ENCODE measurements around the gene CERS5. TPM values are rescaled to one million over a fixed set of nuclear protein-coding genes. Genes with fewer than 3 reads are reported as not detected.

The CERS5 gene
- polyA plus RNA-seq, 1 of the 3 experiments (the other 2 are of a cell fraction) = 56.9 TPM

- H3K4me3 ChIP-seq (ENCODE audit: low read depth in 2 of 2, low read length in 1 of 2) = peak overlapping the region; percentile 77 to 79
- H4K20me1 ChIP-seq (ENCODE audit: insufficient read depth) = peaks cover 22% of the 10 kb centered on the region
- no peak for DNase-seq
- H3K36me3 ChIP-seq (replicated peaks in 1 of 2; ENCODE audit: control insufficient read depth in 1 of 2, insufficient read depth in 2 of 2, low read length in 1 of 2) = peaks cover 21 to 41% of the 10 kb centered on the region in 2 experiments
- ChIA-PET POLR2A (interaction anchor here (0.6 to 2.7 kb wide), 13 partner anchors 8 to 243 kb away, joined by 3 to 23 read pairs (median 4); partner anchors contain the start of genes BCDIN3D, COX14 and GPD1), CTCF (interaction anchor here (0.6 to 5.4 kb wide), 21 partner anchors 11 to 229 kb away, joined by 3 to 51 read pairs (median 4); partner anchors contain the start of genes CERS5 and COX14)
- peaks cover 43% of the 10 kb centered on the region for H3F3A ChIP-seq (replicated peaks; ENCODE audit: insufficient read depth)
- H3K79me2 ChIP-seq (ENCODE audit: insufficient read depth) = peaks cover 38% of the 10 kb centered on the region
- no peaks in the 10 kb centered on the region for H3K9me3 ChIP-seq
- peaks cover 18 to 22% of the 10 kb centered on the region in 2 experiments for H3K4me1 ChIP-seq (ENCODE audit: control insufficient read depth in 1 of 2, insufficient read depth in 2 of 2, low read depth in 1 of 2, low read length in 1 of 2)
- WGBS (ENCODE audit: low lambda C conversion rate) = 15% methylated on average over 8 of the region's 8 CpGs
- no peak overlapping the region for H2AFZ ChIP-seq (ENCODE audit: low read depth)
- H3K9ac ChIP-seq = peak overlapping the region; percentile 89
- H3K27me3 ChIP-seq (ENCODE audit: insufficient read depth) = no peaks in the 10 kb centered on the region
- peak overlapping the region; percentile 88 for H3K4me2 ChIP-seq
- no peaks in the 10 kb centered on the region for H3K9me2 ChIP-seq
- H3K27ac ChIP-seq (ENCODE audit: low read depth in 2 of 2, low read length in 1 of 2) = peak overlapping the region; percentile 87 to 91
- TF ChIP-seq SIN3A (IDR thresholded peaks at IDR 0.05; ENCODE audit: borderline replicate concordance, low read depth, low read length) (no peak), RFX5 (IDR thresholded peaks at IDR 0.05; ENCODE audit: low read length) (no peak), MXI1 (IDR thresholded peaks at IDR 0.05; ENCODE audit: low read depth, low read length) (no peak), GATA2 (CRISPR knock-in tag; IDR thresholded peaks at IDR 0.05) (no peak), RXRA (IDR thresholded peaks at IDR 0.05; ENCODE audit: borderline replicate concordance, low read depth) (no peak), MAX (IDR thresholded peaks at IDR 0.05; ENCODE audit: low read depth) (no peak), REST (IDR thresholded peaks at IDR 0.05; ENCODE audit: low read depth, low read length) (no peak), NFIC (IDR thresholded peaks at IDR 0.05; ENCODE audit: borderline replicate concordance) (no peak), POLR2AphosphoS5 (IDR thresholded peaks at IDR 0.05; ENCODE audit: low read depth, low read length) (no peak), IRF3 (IDR thresholded peaks at IDR 0.05; ENCODE audit: low read depth, low read length) (no peak), GABPA (IDR thresholded peaks at IDR 0.05; ENCODE audit: low read depth) (no peak), CTCF (IDR thresholded peaks at IDR 0.05) (no peak), RAD21 (IDR thresholded peaks at IDR 0.05; ENCODE audit: low read length) (no peak), EP300 (IDR thresholded peaks at IDR 0.05; ENCODE audit: borderline replicate concordance in 1 of 2, low read depth in 1 of 2, low read length in 1 of 2) (no peak), TCF12 (IDR thresholded peaks at IDR 0.05) (no peak), YY1 (IDR thresholded peaks at IDR 0.05; ENCODE audit: low read depth) (no peak)
Observed at GRCh38 chr12:50085615-50086072, 81.5 kb downstream of the CERS5 start.
